H4 (cell line): ENCODE data around the gene LTN1. TPM values are rescaled to one million over a fixed set of nuclear protein-coding genes. Genes with fewer than 3 reads are reported as not detected.
A peak's percentile ranks its signal among the peaks of the same experiment; 100 is the strongest.

Source experiments
- DNase-seq: peaks from one replicate; pipeline ENCODE4 v3.0.0-alpha.2; 2015; ENCODE audit warnings: low spot score
- total RNA-seq: library from RNA; depleted of rRNA; stranded (reverse); fragments of >200 nt; shearing (Covaris generic); gene quantifications from 2 replicates; pipeline ENCODE4 v1.2.3, GENCODE V29; 2014

LTN1 gene
- total RNA-seq, 1 experiment from 2014 or later: 20.1 TPM

DNA sequence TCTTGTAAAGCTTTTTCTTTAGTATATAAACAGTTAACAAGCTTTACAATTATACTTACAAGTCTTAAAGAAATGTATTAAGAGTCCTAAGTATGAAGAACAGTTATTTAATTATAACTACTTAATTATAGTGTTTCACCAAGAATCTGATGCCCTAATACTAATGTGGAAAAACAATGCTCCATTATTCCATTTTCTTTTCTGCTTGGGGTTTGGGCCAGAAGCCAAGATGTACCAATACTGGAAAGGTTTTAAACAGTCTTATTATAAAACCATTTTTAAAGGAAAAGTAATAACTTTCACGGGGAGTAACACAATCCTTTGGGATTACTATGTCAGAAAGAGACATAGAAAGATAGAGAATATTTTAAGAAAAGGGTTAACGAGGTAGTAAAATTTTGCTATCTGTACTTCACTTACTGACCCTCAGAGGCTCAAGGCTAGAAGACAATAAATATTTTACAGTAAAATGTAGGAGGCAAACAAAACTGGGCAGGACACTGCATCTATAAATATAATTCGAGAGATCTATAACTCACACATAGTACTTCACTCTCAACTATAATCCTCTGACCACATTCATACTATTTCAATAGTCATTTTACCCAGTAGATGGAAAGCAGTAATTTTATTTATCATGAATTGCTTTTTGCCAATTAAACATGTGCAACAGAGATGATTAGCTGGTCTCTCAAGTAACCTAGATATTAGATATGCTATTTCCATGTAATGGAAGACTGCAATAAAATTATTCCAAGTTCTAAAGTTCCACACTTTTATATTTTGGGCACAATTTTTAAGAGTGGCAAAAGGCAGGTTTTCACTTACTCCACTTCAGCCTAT lies 63.9 kb downstream of the LTN1 start:
- DNase-seq: no peak

DNA sequence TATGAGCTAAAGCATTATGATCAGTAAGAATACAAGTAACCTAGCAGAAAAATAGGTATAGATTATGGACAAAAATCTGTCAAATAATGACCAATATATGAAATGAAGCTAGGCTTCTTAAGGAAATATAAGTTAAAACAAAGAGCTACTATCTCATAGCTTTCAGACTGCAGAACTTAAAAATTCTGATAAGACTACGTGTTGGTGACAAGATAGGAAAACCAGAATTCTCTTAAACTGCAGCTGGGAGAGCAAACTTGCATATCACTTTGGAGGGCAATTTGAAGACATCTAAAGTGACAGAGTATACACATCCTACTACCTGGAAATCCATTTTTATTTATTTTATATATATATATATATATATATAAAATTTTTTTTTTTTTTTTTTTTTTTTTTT lies 65.5 kb downstream of the LTN1 start:
- DNase-seq: no peak

DNA sequence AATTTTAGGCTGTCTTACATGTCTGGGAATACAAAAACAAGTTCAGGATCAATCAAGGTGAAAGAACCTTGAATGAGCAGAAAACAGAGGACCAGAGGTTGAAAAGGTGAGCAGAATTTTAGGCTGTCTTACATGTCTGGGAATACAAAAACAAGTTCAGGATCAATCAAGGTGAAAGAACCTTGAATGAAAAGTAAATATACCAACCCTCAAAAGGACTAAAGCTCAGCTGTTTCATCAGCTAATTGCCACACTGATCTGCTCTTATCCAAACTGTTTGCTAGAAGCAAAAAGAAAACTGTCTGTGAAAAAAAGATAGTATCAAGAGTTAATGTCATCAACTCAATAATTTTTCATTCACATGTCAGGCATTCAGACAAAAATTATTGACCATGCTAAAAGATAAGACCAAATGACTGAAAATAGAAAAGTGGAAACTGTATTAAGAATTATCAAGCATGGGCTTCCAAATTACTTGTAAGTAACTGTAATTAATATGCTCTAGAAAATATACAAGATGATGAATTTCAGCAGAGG lies 69.2 kb downstream of the LTN1 start:
- no peak for DNase-seq

DNA sequence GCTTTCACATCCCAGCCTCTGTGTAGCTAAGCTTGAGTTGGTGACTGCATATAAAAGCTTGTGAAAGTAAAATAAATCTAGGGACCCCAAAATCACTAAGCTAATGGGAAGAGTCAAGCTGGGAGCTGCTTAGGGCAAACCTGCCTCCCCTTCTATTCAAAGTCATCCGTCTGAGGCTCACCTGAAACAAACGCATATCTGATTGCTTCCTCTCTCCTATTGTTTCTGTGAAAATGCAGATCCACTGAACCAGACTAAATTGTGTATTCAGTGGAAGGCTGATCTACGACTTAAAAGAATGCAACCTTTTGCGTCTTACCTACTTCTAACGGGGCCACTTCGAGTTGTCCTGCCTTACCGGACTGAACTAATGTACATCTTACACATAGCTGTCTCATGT lies 70.3 kb downstream of the LTN1 start:
- no peak for DNase-seq

- DNase-seq: no peak
Measured at GRCh38 chr21:28916150-28916893, 76.4 kb downstream of the LTN1 start.

DNA sequence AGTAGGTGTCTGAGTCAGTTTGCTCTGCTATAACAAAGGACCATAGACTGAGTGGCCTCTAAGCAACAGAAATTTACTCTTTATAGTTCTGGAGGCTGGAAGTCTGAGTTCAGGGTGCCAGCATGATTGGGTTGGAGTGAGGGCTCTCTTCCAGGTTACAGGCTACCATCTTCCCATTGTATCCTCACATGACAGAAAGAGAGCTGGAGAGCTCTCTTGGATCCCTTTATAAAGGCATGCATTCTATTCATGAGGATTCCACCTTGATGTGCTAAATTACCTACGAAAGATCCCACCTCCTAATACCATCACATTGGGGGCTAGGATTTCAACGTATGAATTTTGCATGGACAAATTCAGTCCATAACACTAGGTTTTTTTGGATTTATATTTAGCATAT lies 79.6 kb downstream of the LTN1 start:
- no peak for DNase-seq

- DNase-seq: no peak
Measured at GRCh38 chr21:28910280-28910887, 82.3 kb downstream of the LTN1 start.

GRCh38 chr21:28908351-28908750 lies 84.3 kb downstream of the LTN1 start:
- no peak for DNase-seq

GRCh38 chr21:28906841-28907240 lies 85.8 kb downstream of the LTN1 start:
- DNase-seq: no peak

- DNase-seq: no peak
Measured at GRCh38 chr21:28906236-28906635, 86.4 kb downstream of the LTN1 start.

DNA sequence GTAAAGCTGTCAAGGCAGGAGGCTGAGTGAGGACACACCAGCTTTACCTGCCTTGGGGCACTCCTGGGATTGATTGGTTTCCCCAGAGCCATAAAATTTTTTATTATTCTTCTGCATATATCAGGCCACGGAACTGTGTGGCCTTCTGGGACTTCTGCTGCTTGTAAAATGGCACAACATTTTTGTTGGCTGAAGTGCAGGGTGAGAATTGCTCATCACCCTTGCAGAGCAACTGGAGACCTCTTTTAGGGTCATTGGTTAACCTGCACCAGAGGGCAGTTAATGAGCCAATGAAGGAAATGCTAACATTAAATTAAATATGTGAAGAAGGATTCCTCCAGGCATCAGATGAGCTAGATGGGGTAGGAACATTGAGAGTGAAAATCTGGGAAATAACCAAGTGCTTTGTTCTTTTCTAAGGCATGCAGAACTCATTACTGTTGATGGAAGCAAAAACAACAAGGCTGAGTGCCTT lies 87.7 kb downstream of the LTN1 start:
- no peak for DNase-seq

- no peak for DNase-seq
Measured at GRCh38 chr21:28903448-28903847, 89.2 kb downstream of the LTN1 start.

DNA sequence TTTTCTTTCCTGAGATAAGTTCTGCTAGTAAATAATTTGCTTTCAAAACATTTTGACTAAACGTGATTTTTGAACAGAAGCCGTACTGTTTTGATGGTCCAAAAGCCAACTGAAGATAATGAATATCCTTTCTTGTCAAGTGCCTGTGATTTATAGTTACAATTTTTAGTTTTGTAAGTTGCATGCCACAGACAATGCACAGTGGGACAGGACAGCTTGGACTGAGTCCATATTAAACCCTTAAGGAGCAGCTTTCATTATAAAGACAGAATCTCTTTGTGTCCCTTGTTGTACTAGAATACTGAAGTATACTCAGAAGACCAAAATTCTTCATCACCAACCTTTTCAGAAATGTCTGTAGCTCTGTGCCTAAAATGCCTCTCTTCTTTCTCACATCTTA lies 92.2 kb downstream of the LTN1 start:
- DNase-seq: no peak

GRCh38 chr21:28899744-28900143 lies 92.9 kb downstream of the LTN1 start:
- no peak for DNase-seq

- DNase-seq: no peak
Measured at GRCh38 chr21:28899220-28899619, 93.5 kb downstream of the LTN1 start.

GRCh38 chr21:28893687-28894086 lies 99.0 kb downstream of the LTN1 start:
- no peak for DNase-seq

DNA sequence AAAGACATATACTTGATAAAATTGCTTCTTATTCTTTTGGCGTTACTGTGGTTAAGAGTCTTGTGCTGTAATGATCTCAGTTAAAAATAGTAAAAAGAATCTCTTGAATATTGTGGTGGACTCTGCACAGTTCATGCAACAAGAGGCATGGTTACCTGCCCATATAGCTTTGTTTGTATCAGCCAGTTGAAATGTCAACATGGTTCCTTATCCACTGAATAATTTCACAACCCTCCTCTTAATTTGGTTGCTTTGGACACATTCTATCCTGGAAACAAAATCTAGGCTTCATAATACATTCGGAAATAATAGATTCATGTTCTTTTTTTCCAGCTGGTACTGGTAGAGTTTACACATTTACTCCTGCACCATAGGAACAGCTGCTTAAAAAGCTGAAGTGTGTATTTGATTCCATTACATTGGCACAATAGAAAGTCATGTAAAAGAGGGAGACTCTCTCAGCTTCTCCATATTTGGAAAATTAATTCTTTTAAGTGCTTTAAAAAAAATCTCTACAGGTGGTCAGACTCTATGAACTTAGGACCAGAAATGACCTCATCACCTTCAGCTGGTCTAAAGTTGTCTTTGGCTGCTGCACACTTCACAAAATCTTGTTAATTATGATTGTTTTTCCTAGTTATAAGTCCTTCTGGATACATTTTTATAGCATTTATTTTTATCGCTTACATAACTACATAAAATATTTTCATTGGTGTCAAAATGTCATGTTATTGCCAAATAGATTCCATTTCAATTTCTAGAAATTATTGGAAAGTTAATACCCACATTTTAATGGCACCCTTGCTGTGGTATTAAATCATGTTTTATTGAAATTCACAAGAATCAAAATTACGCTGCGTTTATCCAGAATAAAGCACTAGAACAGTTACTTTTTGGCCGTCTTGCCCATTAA lies 100.2 kb downstream of the LTN1 start:
- DNase-seq: no peak

DNA sequence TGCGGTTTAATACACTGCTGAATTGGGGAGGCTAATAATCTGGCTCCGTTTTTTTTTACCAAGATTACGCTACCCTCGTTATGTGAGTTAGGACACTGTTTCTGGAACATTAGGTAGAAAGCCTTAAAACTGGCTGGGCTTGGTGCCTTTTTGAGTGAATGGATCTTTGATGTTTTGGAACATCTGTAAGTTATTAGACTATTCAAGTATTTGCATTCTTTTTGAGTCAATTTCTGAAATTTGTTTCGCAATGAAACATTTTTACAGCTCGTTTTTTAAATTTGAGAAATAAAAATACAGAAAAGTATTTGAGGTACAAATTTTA lies 106.9 kb downstream of the LTN1 start:
- DNase-seq: no peak

- DNase-seq: peak; percentile 96
Measured at GRCh38 chr21:28884976-28885852, 107.5 kb downstream of the LTN1 start.

DNA sequence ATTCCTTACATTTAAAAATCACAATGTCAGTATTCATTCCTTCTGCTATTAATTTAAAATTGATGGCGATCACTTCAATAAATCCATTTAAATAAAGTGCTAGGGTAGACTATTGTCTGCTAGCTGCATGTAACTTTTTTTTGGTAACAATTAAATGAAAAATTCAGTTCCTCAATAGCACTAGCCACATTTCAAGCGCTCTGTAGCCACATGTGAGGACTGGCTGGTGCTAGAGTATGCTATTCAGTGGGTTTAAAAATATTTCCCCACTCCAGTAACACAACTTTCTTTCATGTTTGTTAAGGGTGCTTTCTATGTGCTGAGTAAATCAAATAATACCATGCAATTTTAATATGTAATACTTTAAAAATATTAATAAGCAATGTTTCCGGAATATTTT lies 108.2 kb downstream of the LTN1 start:
- DNase-seq: no peak
